22Rv1 (cell line): ENCODE results near the gene DSCAM.

Experiments used
- H3K27ac ChIP-seq: fragments of 450-650 bp; 2 replicates; pipeline ENCODE4 v1.5.1; 2017
- ZFX ChIP-seq: fragments of 450-650 bp; IDR thresholded peaks from 2 replicates; pipeline ENCODE4 v1.6.1; 2017; ENCODE audit warnings: antibody characterized with exemption, borderline replicate concordance
- TF ChIP-seq, protein P1 (sequence below): fragments of 450-650 bp; IDR thresholded peaks from 2 replicates; pipeline ENCODE4 v1.5.1; 2017; ENCODE audit warnings: mild to moderate bottlenecking

DSCAM gene

DNA sequence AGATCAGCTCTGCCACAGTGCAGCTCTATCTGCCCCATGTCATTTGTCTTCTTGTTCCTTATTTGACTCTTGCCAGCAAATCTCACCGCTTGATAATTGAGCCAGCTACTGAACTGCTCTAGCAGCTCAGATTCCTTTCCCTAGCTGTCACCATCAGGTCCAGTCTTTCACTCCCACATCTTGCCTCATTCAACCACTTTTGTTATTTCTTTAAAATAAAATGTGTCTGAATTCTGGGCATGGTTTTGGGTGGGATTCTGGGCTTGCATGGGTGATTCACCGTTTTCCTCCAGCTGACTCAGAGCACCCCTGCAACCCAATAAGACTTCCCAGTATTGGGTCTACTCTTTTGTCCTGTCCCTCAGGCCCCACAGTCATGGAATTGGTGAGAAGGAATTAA, 215.7 kb downstream of the DSCAM start:
- no peak overlapping the region for H3K27ac ChIP-seq
- TF ChIP-seq, protein P1, sequence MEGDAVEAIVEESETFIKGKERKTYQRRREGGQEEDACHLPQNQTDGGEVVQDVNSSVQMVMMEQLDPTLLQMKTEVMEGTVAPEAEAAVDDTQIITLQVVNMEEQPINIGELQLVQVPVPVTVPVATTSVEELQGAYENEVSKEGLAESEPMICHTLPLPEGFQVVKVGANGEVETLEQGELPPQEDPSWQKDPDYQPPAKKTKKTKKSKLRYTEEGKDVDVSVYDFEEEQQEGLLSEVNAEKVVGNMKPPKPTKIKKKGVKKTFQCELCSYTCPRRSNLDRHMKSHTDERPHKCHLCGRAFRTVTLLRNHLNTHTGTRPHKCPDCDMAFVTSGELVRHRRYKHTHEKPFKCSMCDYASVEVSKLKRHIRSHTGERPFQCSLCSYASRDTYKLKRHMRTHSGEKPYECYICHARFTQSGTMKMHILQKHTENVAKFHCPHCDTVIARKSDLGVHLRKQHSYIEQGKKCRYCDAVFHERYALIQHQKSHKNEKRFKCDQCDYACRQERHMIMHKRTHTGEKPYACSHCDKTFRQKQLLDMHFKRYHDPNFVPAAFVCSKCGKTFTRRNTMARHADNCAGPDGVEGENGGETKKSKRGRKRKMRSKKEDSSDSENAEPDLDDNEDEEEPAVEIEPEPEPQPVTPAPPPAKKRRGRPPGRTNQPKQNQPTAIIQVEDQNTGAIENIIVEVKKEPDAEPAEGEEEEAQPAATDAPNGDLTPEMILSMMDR: no peak
- TF ChIP-seq ZFX: no peak

GRCh38 chr21:40625991-40626390, 221.0 kb downstream of the DSCAM start:
- no peak overlapping the region for H3K27ac ChIP-seq
- no peak for TF ChIP-seq ZFX
- TF ChIP-seq, protein P1: no peak

DNA sequence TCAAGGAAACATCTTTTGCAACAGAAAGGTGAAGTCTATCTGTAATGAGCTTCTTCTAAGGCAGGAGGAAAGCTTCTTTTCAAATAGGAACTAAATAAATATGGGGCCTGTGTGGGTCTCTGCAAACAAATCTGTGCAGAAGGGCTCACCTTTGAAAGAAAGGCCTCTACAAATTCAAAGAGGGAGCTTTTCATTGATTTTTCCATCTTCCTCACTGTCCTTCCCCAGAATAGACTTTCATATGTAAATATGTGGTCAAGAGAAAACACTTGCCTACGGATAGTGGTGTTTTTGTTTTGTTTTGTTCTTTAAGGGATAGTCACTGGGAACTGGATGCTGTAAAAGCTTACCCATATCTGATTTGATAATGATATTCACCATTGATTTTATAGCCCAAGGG, 223.4 kb downstream of the DSCAM start:
- TF ChIP-seq, protein P1: no peak
- no peak for TF ChIP-seq ZFX
- H3K27ac ChIP-seq: no peak overlapping the region

DNA sequence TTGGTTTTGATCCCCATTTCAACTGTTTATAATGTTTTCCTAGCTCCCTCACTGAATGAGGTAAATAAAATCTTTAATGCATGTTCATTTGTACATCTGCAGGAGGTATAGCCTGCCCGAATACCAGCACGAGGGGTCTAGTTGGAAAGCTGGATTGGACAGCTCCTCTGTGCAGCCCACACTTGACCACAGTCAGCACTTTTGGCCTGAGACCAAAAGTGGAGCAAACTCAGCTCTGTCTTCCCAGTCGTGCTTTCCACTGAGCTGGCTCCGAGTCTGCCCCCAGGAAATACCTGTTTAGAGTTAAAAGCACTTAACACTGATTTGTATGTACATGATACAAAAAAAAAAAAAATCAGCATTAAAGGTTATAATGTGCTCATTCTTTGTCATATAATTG, 224.4 kb downstream of the DSCAM start:
- TF ChIP-seq, protein P1: no peak
- TF ChIP-seq ZFX: no peak
- no peak overlapping the region for H3K27ac ChIP-seq

GRCh38 chr21:40620386-40621145, 226.4 kb downstream of the DSCAM start:
- H3K27ac ChIP-seq: no peak overlapping the region
- TF ChIP-seq, protein P1: no peak
- no peak for TF ChIP-seq ZFX

DNA sequence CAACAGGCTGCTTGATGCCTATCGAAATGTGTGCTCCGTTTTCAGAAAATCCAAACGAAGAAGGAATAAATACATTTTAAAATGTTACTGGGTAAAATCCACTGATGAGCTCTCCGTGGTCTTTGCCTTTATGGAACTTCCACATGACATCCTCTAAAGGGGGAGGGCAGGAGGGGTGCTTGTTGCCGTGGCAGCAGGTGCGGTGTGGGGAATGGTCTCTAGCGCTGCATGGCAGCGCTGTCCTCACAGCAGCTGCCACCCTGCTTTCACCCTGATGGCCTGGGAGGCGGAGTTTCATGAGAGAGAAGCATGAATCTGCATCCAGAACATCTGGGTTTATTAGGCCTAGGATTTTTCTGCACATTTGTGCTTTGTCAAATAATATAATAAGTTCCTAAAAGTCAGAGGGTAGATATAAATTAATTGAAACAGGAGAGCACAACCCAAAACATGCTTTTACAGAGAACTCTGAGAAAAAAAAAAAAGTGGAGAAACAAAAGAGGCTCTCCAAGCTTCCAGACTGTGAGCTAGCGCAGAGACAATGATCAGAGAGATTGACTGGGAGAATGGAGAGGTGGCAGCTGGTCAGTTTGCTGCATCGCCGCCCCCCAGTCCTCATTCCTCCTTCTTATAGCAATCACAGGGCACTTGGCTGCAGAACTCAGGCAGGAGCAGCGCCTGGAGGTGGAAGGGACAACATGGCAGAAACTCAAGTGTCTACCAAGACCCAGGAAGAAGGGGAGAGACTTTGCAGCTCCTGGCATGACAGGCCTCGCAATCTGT, 228.6 kb downstream of the DSCAM start:
- TF ChIP-seq ZFX: no peak
- TF ChIP-seq, protein P1: no peak
- no peak overlapping the region for H3K27ac ChIP-seq

- no peak for TF ChIP-seq ZFX
- TF ChIP-seq, protein P1: no peak
- H3K27ac ChIP-seq: no peak overlapping the region
Observed at GRCh38 chr21:40616377-40616704, 230.6 kb downstream of the DSCAM start.
